HG03066 (cell line): ENCODE results near the gene RABGGTA.

Experiments used
- ATAC-seq: cut with Tn5 transposase; IDR thresholded peaks from one replicate; pipeline ENCODE4 v1.9.1; 2021; ENCODE audit warnings: low read depth; ENCODE audit not compliant: unreplicated experiment

The RABGGTA gene, protein sequence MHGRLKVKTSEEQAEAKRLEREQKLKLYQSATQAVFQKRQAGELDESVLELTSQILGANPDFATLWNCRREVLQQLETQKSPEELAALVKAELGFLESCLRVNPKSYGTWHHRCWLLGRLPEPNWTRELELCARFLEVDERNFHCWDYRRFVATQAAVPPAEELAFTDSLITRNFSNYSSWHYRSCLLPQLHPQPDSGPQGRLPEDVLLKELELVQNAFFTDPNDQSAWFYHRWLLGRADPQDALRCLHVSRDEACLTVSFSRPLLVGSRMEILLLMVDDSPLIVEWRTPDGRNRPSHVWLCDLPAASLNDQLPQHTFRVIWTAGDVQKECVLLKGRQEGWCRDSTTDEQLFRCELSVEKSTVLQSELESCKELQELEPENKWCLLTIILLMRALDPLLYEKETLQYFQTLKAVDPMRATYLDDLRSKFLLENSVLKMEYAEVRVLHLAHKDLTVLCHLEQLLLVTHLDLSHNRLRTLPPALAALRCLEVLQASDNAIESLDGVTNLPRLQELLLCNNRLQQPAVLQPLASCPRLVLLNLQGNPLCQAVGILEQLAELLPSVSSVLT

GRCh38 chr14:24271134-24271833 lies at the start of gene RABGGTA:
Gene RABGGTA, minus strand, starts transcription at chr14:24271597. Its CDS starts 482 bp downstream, at chr14:24271115.
- ATAC-seq, result peak; percentile 87

DNA sequence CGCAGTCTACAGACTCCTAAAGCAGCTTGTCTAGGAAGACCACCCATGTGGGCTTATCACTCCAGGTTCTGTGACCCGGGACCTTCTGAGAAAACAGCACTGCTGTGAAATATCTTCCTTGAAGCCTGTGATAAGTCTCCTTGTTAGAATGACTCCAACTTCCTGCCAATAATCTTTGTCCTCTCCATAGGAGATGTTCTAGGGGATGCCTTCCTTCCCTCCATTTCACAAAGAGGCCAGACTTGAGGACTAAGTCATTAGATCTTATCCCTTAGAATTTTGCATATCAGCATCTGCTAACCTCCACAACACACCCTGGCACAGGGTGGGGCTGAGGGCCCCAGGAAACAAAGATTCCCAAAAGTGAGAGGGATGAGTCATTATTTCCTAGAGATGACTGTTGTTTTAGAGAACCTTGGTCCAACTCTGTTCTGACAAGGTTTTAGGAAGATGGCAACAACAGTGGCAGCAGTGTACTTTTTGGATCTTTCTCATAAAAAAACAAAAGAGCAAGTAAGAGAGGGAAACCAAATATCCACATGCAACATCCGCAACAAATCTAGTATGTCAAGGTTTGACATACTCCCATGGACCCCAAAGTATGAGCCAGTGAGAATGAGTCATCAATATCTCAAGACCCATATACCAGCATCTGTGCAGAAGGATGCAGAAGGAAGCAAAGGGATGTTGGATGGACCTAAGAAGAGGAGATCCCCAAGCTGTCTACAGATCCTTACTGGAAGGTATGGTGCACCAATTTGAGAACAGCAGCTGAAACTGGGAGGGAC lies 45.9 kb upstream of the RABGGTA start:
- ATAC-seq, result no peak

GRCh38 chr14:24316597-24316950 lies 45.2 kb upstream of the RABGGTA start:
- ATAC-seq, result no peak

DNA sequence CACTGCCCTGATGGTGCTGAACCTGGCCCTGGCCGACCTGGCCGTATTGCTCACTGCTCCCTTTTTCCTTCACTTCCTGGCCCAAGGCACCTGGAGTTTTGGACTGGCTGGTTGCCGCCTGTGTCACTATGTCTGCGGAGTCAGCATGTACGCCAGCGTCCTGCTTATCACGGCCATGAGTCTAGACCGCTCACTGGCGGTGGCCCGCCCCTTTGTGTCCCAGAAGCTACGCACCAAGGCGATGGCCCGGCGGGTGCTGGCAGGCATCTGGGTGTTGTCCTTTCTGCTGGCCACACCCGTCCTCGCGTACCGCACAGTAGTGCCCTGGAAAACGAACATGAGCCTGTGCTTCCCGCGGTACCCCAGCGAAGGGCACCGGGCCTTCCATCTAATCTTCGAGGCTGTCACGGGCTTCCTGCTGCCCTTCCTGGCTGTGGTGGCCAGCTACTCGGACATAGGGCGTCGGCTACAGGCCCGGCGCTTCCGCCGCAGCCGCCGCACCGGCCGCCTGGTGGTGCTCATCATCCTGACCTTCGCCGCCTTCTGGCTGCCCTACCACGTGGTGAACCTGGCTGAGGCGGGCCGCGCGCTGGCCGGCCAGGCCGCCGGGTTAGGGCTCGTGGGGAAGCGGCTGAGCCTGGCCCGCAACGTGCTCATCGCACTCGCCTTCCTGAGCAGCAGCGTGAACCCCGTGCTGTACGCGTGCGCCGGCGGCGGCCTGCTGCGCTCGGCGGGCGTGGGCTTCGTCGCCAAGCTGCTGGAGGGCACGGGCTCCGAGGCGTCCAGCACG lies 44.6 kb upstream of the RABGGTA start:
- no peak for ATAC-seq

DNA sequence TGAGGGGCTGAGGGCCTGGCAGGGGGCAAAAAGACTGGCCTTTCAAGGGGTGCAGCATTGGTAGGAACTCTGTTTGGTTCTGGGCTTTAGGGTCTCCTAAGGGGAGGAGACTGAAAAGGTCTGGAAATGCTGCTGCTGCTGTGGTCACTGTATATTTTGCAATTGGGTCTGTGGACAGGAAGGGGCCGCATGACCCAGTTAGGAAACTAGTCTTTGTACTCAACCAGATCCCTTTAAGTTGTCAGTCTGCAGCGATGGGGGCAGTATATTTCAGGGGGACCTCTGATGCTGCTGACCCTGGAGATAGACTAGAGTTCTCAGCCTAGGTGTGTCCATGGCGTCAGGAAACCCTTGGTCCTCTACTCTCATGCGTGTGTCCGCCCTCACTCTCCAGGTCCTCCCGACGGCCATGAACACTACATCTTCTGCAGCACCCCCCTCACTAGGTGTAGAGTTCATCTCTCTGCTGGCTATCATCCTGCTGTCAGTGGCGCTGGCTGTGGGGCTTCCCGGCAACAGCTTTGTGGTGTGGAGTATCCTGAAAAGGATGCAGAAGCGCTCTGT lies 43.9 kb upstream of the RABGGTA start:
- no peak for ATAC-seq

DNA sequence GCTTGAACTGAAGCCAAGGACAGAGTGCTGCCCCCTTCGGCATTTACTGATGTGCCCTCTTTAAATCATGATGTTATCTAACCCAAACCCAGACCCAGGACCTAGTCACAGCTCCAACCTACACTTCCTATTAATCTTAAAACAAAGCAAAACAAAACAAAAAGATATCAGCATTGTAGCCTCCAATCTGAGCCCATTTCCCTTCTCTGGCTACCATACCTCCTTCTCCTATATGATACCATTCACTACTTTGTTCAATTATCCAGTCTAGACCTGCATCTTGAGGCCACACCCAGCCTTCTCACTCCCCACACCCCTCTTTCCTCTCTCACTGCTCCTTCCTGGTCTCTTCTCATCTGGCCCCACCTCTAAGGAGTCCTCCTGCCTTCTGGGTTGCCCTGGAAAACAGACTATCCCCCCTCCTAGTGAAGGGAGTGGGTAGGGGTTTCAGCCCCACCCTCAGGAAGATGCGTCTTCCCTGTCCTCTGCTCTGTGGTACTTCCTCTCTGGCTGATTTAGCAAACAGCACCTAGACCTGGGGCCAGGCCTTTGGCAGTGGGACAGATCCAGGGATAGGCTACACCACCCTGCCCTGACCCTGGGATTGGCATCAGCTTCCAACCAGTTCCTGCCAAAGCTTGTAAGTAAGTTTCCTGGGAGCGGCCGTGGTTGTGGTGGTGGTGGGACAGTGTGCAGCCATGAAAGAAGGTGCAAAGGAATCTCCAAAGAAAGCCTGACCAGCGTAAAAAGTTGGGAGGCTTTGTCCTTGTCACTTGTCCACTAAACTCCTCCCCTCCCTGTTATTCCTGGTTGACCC lies 43.2 kb upstream of the RABGGTA start:
- no peak for ATAC-seq

DNA sequence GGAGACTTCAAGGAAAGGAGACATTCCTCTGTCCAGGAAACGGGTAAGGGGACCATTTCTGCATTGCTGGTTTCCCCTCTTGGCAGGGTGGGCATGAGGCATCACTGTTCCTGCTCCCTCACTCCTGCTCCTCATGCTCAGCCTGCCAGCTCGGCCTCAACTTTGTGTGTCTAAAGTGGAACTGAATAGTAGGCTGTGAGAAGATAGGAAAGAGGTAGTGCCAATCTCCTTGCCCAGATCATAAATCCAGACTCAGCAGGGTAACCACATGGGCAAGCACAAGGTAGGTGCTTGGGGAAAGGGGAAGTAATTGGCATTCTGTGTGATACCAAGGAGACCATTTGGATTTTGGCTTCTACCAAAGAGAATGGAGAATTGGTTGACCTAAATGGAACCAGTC lies 42.5 kb upstream of the RABGGTA start:
- ATAC-seq, result no peak

DNA sequence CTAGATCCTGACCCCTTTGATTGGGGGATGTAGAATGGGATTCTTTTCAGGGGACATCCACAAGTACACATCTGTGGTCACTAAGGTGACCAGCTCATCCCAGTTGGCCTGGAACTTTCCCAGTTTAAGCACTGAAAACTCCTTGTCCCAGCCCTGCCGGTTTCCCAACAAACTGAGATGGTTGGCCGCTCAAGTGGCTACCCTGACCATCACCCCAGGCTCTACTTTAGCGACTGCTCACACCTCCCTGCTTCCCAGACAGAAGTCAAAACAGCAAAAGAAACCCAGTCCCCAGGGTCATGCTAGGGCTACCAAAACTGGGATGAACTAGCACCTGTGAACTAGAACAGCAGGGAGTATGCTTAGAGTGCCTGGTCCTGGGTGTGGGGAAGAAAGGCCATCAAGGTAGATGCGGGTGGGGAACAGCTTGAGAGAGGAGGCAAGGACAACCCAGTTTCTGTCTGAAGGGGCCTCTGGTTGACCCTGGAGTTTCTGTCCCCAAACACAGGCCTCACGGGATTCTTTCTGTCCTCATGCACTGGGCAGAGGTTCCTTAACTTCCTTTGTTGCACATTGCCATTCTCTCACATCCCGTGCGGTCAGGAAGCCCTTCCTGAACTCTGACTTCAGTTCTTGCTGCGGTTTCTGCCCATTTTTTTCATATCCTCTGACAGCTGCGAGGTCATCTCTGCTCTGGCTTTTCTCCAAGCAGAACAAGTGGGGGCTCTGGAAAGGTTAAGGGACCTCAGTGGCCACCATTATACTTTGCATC lies 41.5 kb upstream of the RABGGTA start:
- no peak for ATAC-seq

- ATAC-seq, result no peak
These were observed 40.6 kb upstream of the RABGGTA start for GRCh38 chr14:24311837-24312615.

GRCh38 chr14:24310646-24311604 lies 39.5 kb upstream of the RABGGTA start, which contains the start of gene LTB4R:
Gene LTB4R, plus strand, starts transcription at chr14:24311502. Its CDS starts 4,150 bp downstream, at chr14:24315652.
- ATAC-seq, result peak; percentile 66

DNA sequence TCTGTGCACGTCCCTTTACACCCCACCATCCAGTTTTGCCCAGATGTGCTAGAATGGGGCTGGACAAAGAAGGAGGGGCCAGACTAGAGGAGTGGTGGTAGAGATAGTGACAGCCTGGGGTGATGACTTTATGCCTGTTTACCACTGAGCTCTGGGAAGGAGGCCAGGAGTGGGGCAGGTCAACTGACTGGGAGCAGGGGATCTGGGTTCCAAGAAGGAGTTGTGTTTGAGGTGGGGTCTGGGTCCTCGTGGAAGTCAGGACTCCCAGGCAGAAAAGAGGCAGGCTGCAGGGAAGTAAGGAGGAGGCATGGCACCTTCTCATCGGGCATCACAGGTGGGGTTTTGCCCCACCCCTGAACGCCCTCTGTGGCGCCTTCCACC lies 38.9 kb upstream of the RABGGTA start:
- ATAC-seq, result no peak

DNA sequence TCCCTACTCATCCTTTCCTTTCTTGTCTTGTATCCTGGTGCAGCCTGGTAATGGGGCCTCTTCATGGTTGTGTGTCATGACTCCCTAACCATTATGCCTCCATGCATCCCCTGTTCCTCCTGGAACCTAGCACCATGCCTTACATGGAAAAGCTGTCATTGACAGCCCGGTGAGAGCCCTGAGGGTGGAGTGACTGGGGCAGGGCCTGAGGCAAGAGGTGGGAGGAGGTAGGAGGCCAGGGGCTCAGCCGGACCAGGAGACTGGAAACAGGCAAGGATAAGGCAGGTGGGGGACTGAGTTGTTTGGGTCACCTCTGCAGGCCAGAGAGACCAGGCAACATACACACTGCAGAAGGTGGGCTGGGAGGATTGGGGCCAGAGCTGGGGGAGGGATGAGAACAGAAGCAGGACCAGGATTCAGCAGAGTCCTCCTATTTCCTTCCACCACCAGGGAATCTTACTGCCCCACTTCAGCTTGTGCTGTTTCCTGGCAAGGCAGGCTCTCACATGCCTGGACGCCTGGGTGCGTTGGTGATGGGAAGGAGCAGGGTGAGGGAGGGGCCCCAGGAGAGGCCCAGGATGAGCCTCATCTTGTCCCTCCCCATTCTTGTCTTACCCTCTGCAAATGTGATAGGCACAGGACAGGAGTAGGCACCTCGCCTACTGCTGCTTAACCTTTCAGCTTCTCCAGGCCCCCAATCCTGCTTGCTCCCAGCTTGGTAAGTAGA lies 38.3 kb upstream of the RABGGTA start, which contains the start of gene LTB4R2:
Gene LTB4R2, plus strand, starts transcription at position 603 of the 727 bp plus-strand sequence. CDS start 525 bp downstream, outside the sequence.
- no peak for ATAC-seq

GRCh38 chr14:24308342-24309124 lies 37.1 kb upstream of the RABGGTA start:
- no peak for ATAC-seq

GRCh38 chr14:24307575-24308341 lies 36.4 kb upstream of the RABGGTA start, which contains the start of gene CIDEB:
Gene CIDEB, minus strand, starts transcription at chr14:24307977. Its CDS starts 119 bp downstream, at chr14:24307858.
- ATAC-seq, result no peak
